Measurements from ENCODE around the gene ACAA1.

- TF ChIP-seq YY1 (IDR thresholded peaks at IDR 0.05; ENCODE audit: insufficient read depth, insufficient read length), result no peak
- no peak for TF ChIP-seq ZNF274 (IDR thresholded peaks at IDR 0.05; ENCODE audit: low read depth, low read length)
Measured at GRCh38 chr3:38143511-38143910, 6.6 kb upstream of the ACAA1 start.
